Left ventricle myocardium inferior (tissue), 1 donor: Measurements from ENCODE around the gene PRKAB1. TPM values are rescaled to one million over a fixed set of nuclear protein-coding genes. Genes with fewer than 3 reads are reported as not detected.

Experiments used
- DNase-seq: peaks from one replicate; pipeline ENCODE4 v3.0.0-alpha.2; 2020
- H3K27ac ChIP-seq: fragments of 200-600 bp; replicated peaks from 2 replicates; pipeline ENCODE4 v1.8.0; 2021
- H3K27me3 ChIP-seq: fragments of 200-600 bp; 2 replicates; pipeline ENCODE4 v1.8.0; 2021; ENCODE audit warnings: low read depth
- H3K36me3 ChIP-seq: fragments of 200-600 bp; 2 replicates; pipeline ENCODE4 v1.8.0; 2021
- H3K4me1 ChIP-seq: fragments of 200-600 bp; 2 replicates; pipeline ENCODE4 v1.8.0; 2021
- H3K4me3 ChIP-seq: fragments of 200-600 bp; 2 replicates; pipeline ENCODE4 v1.8.0; 2021; ENCODE audit warnings: mild to moderate bottlenecking, moderate library complexity
- H3K9me3 ChIP-seq: fragments of 200-600 bp; replicated peaks from 2 replicates; pipeline ENCODE4 v1.8.0; 2021
- intact Hi-C: fragments of 100-400 bp; cut with micrococcal nuclease; formaldehyde crosslinking; loops from one replicate; pipeline ENCODE4 v1.11.0; 2022
- total RNA-seq: library from RNA; stranded (reverse); fragmentation: NEBNext Ultra II Directional; extraction: Animal tissue kit (Norgen Biotek cat#: 25700); gene quantifications from one replicate; pipeline ENCODE4 v1.2.1, GENCODE V29; 2021
- TF ChIP-seq, protein P1 (sequence below): fragments of 200-600 bp; IDR thresholded peaks from 2 replicates; pipeline ENCODE4 v1.8.0; 2021; ENCODE audit warnings: antibody characterized with exemption, mild to moderate bottlenecking, borderline replicate concordance
- donor health status: DM: no; HTN: yes; CAD: no; lungs with severe emphysema.

Gene PRKAB1
- total RNA-seq, 1 donor from 2014 or later: 9.2 TPM

- Histone ChIP-seq H3K9me3 (no peaks in the 10 kb centered on the region), H3K4me1 (peaks cover 83% of the 10 kb centered on the region), H3K36me3 (peaks cover 41% of the 10 kb centered on the region), H3K27ac (peak overlapping the region; percentile 49), H3K4me3 (peak overlapping the region; percentile 13), H3K27me3 (no peaks in the 10 kb centered on the region)
- DNase-seq: no peak
- intact Hi-C loops: loop anchor here (5.0 kb wide), 1 partner anchor 112 kb away; no protein-coding TSS in a partner anchor
- TF ChIP-seq, protein P1, sequence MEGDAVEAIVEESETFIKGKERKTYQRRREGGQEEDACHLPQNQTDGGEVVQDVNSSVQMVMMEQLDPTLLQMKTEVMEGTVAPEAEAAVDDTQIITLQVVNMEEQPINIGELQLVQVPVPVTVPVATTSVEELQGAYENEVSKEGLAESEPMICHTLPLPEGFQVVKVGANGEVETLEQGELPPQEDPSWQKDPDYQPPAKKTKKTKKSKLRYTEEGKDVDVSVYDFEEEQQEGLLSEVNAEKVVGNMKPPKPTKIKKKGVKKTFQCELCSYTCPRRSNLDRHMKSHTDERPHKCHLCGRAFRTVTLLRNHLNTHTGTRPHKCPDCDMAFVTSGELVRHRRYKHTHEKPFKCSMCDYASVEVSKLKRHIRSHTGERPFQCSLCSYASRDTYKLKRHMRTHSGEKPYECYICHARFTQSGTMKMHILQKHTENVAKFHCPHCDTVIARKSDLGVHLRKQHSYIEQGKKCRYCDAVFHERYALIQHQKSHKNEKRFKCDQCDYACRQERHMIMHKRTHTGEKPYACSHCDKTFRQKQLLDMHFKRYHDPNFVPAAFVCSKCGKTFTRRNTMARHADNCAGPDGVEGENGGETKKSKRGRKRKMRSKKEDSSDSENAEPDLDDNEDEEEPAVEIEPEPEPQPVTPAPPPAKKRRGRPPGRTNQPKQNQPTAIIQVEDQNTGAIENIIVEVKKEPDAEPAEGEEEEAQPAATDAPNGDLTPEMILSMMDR: no peak
Observed at GRCh38 chr12:119669744-119670472, 2.0 kb downstream of the PRKAB1 start.

DNA sequence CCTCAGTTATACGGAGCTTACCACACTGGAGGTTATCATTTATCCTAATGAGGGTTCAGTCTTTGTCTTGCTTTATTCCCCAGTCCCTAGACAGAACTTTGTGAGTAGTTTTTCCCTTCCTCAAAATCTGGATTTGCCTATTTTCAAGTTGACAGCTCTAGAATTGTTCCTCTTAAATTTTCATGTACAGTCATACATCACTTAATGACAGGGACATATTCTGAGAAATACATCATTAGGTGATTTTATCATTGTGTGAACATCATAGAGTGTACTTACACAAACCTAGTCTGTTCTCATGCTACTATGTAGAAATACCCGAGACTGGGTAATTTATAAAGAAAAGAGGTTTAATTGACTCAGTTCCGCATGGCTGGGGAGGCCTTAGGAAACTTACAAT lies 3.1 kb downstream of the PRKAB1 start:
- H3K27ac ChIP-seq: peak overlapping the region; percentile 49
- peaks cover 53% of the 10 kb centered on the region for H3K36me3 ChIP-seq
- intact Hi-C loops: no loop called here
- H3K4me3 ChIP-seq: no peak overlapping the region
- H3K4me1 ChIP-seq: peaks cover 81% of the 10 kb centered on the region
- DNase-seq: no peak
- TF ChIP-seq, protein P1: no peak
- H3K27me3 ChIP-seq: no peaks in the 10 kb centered on the region
- H3K9me3 ChIP-seq: no peaks in the 10 kb centered on the region

DNA sequence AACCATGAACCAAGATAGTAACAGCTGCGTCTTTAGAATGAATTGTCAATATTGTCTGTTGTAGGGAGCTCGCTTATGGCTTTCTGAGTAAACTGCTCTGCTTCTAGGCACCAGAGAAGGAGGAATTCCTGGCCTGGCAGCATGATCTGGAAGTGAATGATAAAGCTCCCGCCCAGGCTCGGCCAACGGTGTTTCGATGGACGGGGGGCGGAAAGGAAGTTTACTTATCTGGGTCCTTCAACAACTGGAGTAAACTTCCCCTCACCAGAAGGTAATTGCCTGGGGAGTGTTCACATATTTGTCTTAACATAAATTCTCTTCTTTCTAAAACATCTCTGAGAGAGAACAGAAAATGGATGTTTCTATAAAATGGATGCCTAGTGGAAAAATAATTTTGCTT lies 4.3 kb downstream of the PRKAB1 start:
- no peak for DNase-seq
- Histone ChIP-seq H3K9me3 (no peaks in the 10 kb centered on the region), H3K4me3 (no peak overlapping the region), H3K27me3 (no peaks in the 10 kb centered on the region), H3K27ac (peak overlapping the region; percentile 83), H3K4me1 (peaks cover 70% of the 10 kb centered on the region), H3K36me3 (peaks cover 64% of the 10 kb centered on the region)
- TF ChIP-seq, protein P1: no peak
- intact Hi-C loops: no loop called here

GRCh38 chr12:119673634-119674033 lies 5.7 kb downstream of the PRKAB1 start:
- no peaks in the 10 kb centered on the region for H3K27me3 ChIP-seq
- H3K36me3 ChIP-seq: peaks cover 78% of the 10 kb centered on the region
- DNase-seq: peak; percentile 38
- intact Hi-C loops: no loop called here
- TF ChIP-seq, protein P1: no peak
- H3K4me1 ChIP-seq: peaks cover 67% of the 10 kb centered on the region
- no peaks in the 10 kb centered on the region for H3K9me3 ChIP-seq
- peak overlapping the region; percentile 83 for H3K27ac ChIP-seq
- H3K4me3 ChIP-seq: no peak overlapping the region

DNA sequence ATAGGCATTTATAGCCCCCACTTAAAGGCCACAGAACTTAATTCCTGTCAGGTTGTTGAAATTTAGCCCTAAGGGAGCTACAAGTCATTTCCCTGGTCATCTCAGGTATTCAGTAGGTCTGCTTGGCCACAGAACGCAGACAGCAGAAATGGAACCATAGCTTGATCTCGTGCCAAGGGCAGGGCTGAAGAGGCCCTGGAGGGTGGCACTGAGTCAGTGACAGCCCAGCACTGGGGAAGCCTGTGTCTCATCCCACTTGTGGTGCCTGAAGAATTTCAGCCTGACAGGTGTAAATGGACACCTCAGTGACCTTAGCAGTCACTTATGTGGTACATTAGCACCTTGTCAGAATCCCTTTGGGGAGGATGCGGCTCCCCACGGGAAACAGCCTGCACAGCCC lies 6.6 kb downstream of the PRKAB1 start:
- H3K27ac ChIP-seq: peak overlapping the region; percentile 83

More for the DNA sequence above, 6.6 kb downstream of the PRKAB1 start:
- no peak overlapping the region for H3K4me3 ChIP-seq
- no peaks in the 10 kb centered on the region for H3K27me3 ChIP-seq
- H3K4me1 ChIP-seq: peaks cover 67% of the 10 kb centered on the region
- peaks cover 87% of the 10 kb centered on the region for H3K36me3 ChIP-seq
- no peak for DNase-seq
- intact Hi-C loops: no loop called here
- no peaks in the 10 kb centered on the region for H3K9me3 ChIP-seq
- TF ChIP-seq, protein P1: no peak
